NCI-H1436 treated with DMSO at 0.1 percent for 48 hours (cell line): Measurements from ENCODE around the gene FBLN2.
"Not testable (repeated sequence)": the region's sequence is repeated elsewhere in the genome, so short reads cannot be mapped to it uniquely, and the experiment has no call there.

Source experiments
- DNase-seq: peaks from one replicate; lab custom pipeline; 2025; lab: John Stamatoyannopoulos, UW

FBLN2 gene

GRCh38 chr3:13549623-13550422 lies 898 bp downstream of the FBLN2 start:
- no peak for DNase-seq

- no peak for DNase-seq
These were observed 1.4 kb downstream of the FBLN2 start for GRCh38 chr3:13550423-13550690.

DNA sequence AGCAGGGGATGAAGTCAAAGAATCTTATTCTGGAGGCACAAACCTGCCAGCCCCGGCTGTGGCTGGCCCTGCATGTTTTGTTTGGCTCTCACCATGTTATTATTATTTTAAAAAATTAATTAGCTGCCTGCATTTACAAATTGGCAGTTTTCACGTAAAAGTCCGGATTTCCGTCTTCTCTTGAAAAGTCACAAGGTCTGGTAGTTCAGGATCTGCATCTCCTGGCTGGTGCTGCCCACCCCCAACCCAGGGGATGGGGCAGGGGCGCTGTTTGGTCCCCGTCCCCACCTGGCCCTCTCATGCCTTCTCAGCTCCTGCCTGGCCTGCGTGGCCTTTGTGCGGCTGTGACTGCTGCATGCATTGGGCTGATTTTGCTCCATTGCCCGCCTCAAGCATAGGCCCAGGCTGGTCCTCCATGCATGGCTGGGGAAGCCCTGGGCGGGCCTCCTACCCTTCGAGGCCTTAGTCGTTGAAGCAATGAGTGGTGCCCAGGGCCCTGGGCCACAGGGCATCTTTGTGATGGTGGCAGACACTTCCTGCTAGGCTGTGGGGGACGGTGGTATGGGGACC lies 2.0 kb downstream of the FBLN2 start:
- no peak for DNase-seq

- DNase-seq, result no peak
These were observed 4.1 kb downstream of the FBLN2 start for GRCh38 chr3:13552857-13553652.

GRCh38 chr3:13553686-13554085 lies 4.8 kb downstream of the FBLN2 start:
- DNase-seq, result no peak

GRCh38 chr3:13555753-13556152 lies 6.8 kb downstream of the FBLN2 start:
- no peak for DNase-seq

DNA sequence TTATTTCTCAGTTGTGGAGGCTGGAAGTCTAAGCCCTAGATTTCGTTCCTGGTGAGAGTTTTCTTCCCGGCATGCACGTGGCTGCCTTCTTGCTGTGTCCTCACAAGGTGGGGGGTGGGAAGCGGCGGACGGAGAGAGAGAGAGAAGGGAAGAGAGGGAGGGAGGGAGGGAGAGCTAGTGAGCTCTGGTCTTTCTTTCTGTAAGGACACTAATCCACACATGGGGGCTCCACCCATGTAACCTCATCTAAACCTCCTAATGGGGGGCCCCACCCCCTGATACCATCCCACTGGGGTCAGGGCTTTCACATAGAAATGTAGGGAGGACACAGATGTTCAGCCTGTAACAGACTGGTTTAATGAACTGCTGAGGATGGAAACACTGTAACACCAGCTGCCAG lies 7.3 kb downstream of the FBLN2 start:
- DNase-seq, result no peak

DNA sequence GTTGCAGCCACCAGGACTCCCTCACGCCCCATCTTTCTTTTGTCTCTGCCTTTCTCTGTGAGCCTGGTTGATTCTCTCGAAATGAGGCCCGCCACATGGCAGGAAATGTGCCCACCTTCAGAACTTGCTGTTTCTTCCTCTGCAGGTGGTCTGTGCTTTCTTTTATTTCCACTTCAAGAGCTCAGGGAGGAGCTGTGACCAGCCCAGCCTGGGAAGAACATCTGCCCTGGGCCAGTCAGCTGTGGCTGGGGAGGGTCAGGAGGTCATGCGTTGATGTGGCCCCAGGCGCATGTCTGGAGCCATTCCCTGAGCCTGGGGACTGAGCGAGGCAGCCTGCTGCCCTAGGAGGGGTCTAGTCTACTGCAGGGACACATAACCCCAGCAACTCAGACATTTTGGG lies 8.0 kb downstream of the FBLN2 start:
- DNase-seq, result no peak

DNA sequence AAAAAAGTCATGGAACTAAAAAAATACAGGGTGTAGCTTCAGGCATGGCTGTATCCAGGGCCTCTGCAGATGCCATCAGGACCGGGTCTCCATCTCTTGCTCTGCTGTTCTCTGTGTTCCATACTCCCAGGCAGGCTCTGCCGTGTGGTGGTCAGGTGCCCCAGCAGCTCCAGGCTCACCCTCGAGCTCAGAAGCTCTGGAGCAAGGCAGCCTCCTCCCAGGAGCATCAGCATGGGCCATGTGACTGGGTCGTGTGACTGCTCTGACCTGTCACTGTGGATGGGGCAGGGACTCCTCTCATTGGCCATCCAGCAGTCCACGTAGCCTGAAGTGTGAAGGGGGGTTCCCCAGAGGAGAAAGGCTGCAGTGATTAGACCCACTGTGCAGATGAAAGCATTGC lies 8.5 kb downstream of the FBLN2 start:
- DNase-seq, result no peak

- no peak for DNase-seq
These were observed 9.0 kb downstream of the FBLN2 start for GRCh38 chr3:13557926-13558325.

DNA sequence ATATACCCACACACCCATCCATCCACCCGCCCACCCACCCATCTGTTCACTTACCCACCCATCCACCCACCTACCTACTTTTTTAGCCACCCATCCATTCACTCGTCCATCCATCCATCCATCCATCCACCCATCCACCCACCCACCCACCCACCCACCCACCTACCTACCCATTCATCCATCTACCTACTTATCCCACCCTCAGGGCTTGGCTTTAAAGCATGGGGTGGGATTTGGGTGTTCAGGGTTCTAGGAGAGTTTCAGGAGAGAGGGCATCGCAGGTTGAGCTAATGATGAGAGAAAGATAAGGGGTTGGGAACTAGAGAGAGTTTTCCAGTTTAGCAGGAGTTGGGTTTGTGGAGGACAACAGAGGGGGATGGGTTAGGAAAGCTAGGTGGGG lies 9.7 kb downstream of the FBLN2 start:
- no peak for DNase-seq

DNA sequence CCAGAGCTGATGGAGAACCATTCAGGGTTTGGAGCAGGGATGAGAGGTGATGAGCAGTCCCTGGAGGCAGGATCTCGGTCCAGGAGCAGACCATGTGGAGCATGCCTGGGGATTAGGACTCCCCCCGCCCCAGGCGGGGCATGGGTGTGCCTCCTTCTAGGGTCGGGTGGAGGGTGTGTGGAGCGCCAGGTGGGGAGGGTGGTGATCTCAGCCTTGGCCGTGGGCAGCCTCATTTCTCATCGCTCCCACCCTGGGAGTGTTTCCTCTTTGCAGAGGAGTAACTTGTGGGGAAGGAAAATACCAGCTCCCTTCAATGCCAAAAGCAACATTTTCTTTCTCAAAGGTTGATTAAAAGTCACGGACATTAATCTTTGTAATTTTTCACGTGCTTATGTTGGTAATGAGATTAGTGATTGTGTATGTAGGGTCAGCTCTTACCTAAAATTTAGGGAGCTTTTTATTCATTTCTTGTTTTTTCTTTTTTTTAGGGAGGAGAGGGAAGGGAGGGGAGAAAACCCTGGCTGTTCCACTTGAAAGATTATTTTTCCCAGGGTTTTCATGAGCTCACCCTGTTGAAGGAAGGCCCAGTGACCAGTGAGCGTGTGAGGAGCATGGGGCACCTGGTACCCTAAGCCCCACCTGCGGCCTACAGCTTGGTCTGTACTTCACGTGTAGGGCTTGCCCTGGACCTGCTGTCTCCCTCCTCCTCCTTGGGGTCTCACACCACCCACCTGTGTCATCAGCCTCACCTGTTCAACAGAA lies 11.0 kb downstream of the FBLN2 start:
- DNase-seq, result no peak

- DNase-seq, result no peak
These were observed 12.5 kb downstream of the FBLN2 start for GRCh38 chr3:13561376-13561775.

- DNase-seq, result no peak
These were observed 13.0 kb downstream of the FBLN2 start for GRCh38 chr3:13561967-13562366.

DNA sequence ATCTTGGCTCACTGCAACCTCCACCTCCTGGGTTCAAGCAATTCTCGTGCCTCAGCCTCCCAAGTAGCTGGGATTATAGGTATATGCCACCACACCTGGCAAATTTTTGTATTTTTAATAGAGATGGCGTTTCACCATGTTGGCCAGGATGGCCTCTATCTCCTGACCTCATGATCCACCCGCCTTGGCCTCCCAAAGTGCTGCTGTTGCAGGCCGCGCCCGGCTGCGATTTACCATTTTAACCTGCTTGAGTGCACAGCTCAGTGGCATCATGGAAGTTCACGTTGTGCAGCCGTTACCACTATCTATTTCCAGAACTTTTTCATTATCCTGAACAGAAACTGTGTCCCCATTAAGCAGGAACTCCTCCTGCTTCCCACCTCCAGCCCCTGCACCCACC lies 13.5 kb downstream of the FBLN2 start:
- DNase-seq, result not testable (repeated sequence)

- DNase-seq, result no peak
These were observed 14.4 kb downstream of the FBLN2 start for GRCh38 chr3:13563321-13563720.

DNA sequence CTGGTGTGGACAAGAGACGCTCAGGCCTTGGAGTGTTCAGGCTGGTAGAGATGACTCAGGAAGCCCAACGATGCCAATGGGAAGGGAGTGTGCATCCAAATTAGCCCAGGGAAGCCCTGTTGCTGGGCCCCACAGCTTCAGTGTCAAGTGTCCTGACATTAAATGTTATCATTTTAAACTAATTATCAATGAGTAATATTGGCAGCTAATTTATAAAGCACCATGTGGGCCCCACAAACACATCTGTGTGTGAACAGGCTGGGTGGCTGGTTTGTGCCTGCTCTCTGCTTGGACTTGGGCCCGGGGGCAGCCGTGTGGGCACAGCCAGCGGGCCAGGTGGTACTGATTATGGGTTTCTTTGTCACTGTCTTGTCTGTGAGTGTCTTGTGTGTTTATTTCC lies 15.0 kb downstream of the FBLN2 start:
- no peak for DNase-seq

GRCh38 chr3:13564751-13565560 lies 16.0 kb downstream of the FBLN2 start:
- no peak for DNase-seq

GRCh38 chr3:13565581-13566452 lies 16.9 kb downstream of the FBLN2 start:
- DNase-seq, result no peak

GRCh38 chr3:13566453-13566748 lies 17.5 kb downstream of the FBLN2 start:
- DNase-seq, result no peak

DNA sequence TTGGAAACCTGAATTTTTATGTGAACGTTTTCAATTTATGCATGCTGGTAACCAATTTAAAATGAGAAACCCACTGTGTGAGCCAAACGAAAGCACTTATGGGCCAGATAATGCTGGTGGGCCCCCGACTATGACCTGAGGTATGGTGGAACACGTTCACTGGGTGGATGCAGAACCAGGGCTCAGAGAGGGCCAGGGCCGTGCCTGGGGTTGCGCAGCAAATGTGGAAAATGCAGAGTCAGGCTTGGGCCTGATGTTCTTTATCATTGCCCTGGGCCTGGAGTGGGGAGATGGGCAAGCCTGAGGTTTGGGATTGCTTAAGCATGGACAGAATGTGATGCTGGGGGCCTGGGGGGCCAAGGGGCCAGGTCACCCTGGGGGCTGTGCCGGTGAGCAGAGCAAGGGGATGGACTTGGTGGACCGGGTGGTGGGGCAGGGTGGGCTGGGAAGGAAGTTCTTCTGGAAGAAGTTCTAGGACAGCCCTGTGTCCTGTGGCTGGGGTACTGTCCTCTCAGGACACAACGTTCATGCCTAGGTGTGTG lies 17.9 kb downstream of the FBLN2 start:
- no peak for DNase-seq
